ENCODE measurements around the gene MRPL10. TPM values are rescaled to one million over a fixed set of nuclear protein-coding genes. Genes with fewer than 3 reads are reported as not detected.

The MRPL10 gene
- total and polyA plus RNA-seq, 2 of the 8 experiments (the other 6 are each of a cell fraction or from before 2014, with no cell fraction given): 85.3 to 214 TPM

DNA sequence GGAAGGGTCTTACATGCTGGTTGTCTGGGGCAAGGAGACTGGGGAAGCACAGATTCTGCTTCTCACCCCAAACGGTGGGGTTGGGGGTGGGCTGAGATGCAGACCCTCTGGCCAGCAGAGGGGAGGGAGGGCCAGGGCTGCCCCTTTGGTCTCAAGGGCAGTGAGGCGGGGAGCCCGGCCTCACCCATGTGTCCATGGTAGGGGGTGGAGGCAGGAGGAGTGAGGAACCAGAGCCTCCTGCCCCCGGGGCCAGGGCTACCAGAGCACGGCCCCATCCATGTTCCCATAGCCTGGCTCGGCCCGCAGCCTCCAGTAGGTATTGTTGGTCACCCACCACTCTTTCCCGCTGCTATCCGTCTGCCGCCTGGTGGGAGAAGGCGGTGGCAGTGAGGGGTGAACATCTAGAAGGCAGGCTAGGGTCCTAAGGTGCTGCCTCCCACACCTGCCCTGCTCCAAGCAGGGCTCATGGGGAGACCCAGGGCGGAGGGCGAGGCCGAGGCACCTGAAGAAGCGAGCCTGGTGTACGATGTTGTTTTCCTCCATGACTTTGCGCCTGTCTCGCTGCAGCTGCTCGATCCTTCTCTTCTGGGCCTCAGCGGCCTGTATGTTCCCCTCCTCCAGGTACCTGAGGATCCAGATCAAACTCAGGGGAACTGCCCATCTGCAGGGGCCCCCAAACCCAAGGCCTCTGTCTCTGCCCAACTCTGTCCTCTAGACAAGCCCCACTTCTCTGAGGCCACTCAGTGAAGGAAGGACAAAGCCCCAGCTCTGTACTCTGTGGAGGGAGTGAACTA, 23.1 kb downstream of the MRPL10 start:
- no peak for FAIRE-seq
- WGBS, 2 experiments (ENCODE audit: extremely low coverage in 1 of 2, insufficient coverage in 1 of 2, insufficient read length in 1 of 2, insufficient replicate concordance in 2 of 2, low coverage in 1 of 2, low lambda C conversion rate in 2 of 2, missing lambda C conversion rate in 1 of 2): 82% methylated on average over 17 of the region's 20 CpGs; no CpG with 5 or more reads in 1 of the 2 experiments
- Histone ChIP-seq H2BK20ac (ENCODE audit: low read length) (no peak overlapping the region), H3K4ac (replicated peaks; ENCODE audit: insufficient read length, low read depth, low read length) (no peak overlapping the region), H3K23me2 (ENCODE audit: low read depth, low read length) (no peaks in the 10 kb centered on the region), H3K23ac (ENCODE audit: insufficient read length) (no peak overlapping the region), H4K91ac (replicated peaks; ENCODE audit: insufficient read length, low read length) (no peak overlapping the region), H3K9ac (replicated peaks in 1 of 4; ENCODE audit: extremely low read depth in 1 of 4, low read depth in 3 of 4, low read length in 3 of 4) (no peak overlapping the region), H3K79me2 (ENCODE audit: control insufficient read depth in 1 of 2, insufficient read depth in 2 of 2, low read length in 2 of 2) (no peaks in the 10 kb centered on the region), H2AFZ (ENCODE audit: low read length) (no peak overlapping the region), H3K56ac (replicated peaks; ENCODE audit: insufficient read length, low read depth, low read length) (no peak overlapping the region), H2BK120ac (replicated peaks; ENCODE audit: low read depth, low read length) (no peak overlapping the region), H2BK15ac (ENCODE audit: low read length) (no peak overlapping the region), H3K79me1 (ENCODE audit: low read depth, low read length) (no peaks in the 10 kb centered on the region; the same call in 1 of the 2 replicates), H3K18ac (ENCODE audit: extremely low read depth, low read length) (no peak overlapping the region), H4K20me1 (replicated peaks in 1 of 2; ENCODE audit: control insufficient read depth in 1 of 2, insufficient read depth in 2 of 2, low read length in 2 of 2) (peaks cover 2 to 4% of the 10 kb centered on the region in 2 experiments), H3K36me3 (ENCODE audit: control insufficient read depth in 2 of 4, insufficient read depth in 4 of 4, low read length in 3 of 4) (peaks cover 0 to 2% (median 0%) of the 10 kb centered on the region in 4 experiments; a peak in 1 of 8 replicates), H3K27me3 (replicated peaks in 1 of 4; ENCODE audit: control insufficient read depth in 3 of 4, extremely low read depth in 1 of 4, insufficient read depth in 3 of 4, low read length in 3 of 4) (no peaks in the 10 kb centered on the region), H2AK5ac (ENCODE audit: low read depth, low read length) (no peak overlapping the region), H3K4me1 (replicated peaks in 1 of 4; ENCODE audit: control insufficient read depth in 3 of 4, insufficient read depth in 4 of 4, low read length in 3 of 4) (no peaks in the 10 kb centered on the region; a peak in 1 of 7 replicates), H3K4me2 (ENCODE audit: insufficient read depth in 1 of 2, low read depth in 2 of 2, low read length in 2 of 2) (no peak overlapping the region), H4K5ac (ENCODE audit: insufficient read length, low read depth, low read length) (no peak overlapping the region), H2BK12ac (ENCODE audit: low read depth, low read length) (no peak overlapping the region), H3K27ac (ENCODE audit: low read depth, low read length) (no peak overlapping the region), H4K8ac (ENCODE audit: extremely low read depth, insufficient read depth, low read length) (no peak overlapping the region; the same call in 1 of the 2 replicates), H3K14ac (ENCODE audit: insufficient read length) (no peak overlapping the region), H3K9me3 (ENCODE audit: insufficient read depth in 2 of 2, low read depth in 1 of 2, low read length in 1 of 2) (no peaks in the 10 kb centered on the region), H3K4me3 (ENCODE audit: extremely low read depth in 1 of 4, insufficient read depth in 2 of 4, low read depth in 3 of 4, low read length in 4 of 4) (no peak overlapping the region), H2BK5ac (ENCODE audit: low read depth, low read length) (no peak overlapping the region)
- POLR2A ChIA-PET (ENCODE audit: partially characterized antibody): interaction anchor here (1.4 kb wide), 1 partner anchor 14 kb away, joined by 4 read pairs; the partner anchor contains the start of gene OSBPL7
- no peak for DNase-seq (ENCODE audit: low read depth in 1 of 2, low spot score in 2 of 2)
- CTCF ChIA-PET (ENCODE audit: partially characterized antibody): interaction anchor here (1.3 kb wide), 2 partner anchors 25 to 33 kb away, joined by 3 read pairs; partner anchors contain the start of gene SCRN2
- TF ChIP-seq SIN3A (conservative IDR thresholded peaks at IDR 0.05 in 1 of 2, IDR thresholded peaks at IDR 0.05 in 1 of 2; ENCODE audit: low read depth in 1 of 2, low read length in 2 of 2): no peak
- TF ChIP-seq RFX5 (IDR thresholded peaks at IDR 0.05; ENCODE audit: borderline replicate concordance, low read depth, low read length): no peak
- TF ChIP-seq POLR2A (IDR thresholded peaks at IDR 0.05; ENCODE audit: control extremely low read depth in 1 of 2, low read depth in 2 of 2, low read length in 2 of 2): no peak
- no peak for TF ChIP-seq PHF8 (conservative IDR thresholded peaks at IDR 0.05; ENCODE audit: low read depth, low read length)

Data from H1 (cell line).